GM12892 (cell line): ENCODE data around the gene TINAGL1.

Source experiments
- POLR2A ChIP-seq: IDR thresholded peaks from 2 replicates; pipeline ENCODE4 v1.6.1; 2011; ENCODE audit warnings: low read depth, low read length, control low read depth
- POLR2AphosphoS5 ChIP-seq: IDR thresholded peaks from 2 replicates; pipeline ENCODE4 v1.6.1; 2011; ENCODE audit warnings: low read depth, low read length, control low read depth
- TAF1 ChIP-seq: IDR thresholded peaks from 2 replicates; pipeline ENCODE4 v1.6.1; 2011; ENCODE audit warnings: low read depth, mild to moderate bottlenecking, control low read depth, low read length, borderline replicate concordance

- TF ChIP-seq POLR2AphosphoS5 (no peak), POLR2A (no peak), TAF1 (no peak)
Observed at GRCh38 chr1:31583082-31583994, 7.0 kb downstream of the TINAGL1 start.
